ENCODE data around the gene COPE. TPM values are rescaled to one million over a fixed set of nuclear protein-coding genes. Genes with fewer than 3 reads are reported as not detected.

The COPE gene
- total and polyA plus RNA-seq, 2 donors (not counting 1 experiment from before 2014, with no cell fraction given), result 154 to 279 TPM

DNA sequence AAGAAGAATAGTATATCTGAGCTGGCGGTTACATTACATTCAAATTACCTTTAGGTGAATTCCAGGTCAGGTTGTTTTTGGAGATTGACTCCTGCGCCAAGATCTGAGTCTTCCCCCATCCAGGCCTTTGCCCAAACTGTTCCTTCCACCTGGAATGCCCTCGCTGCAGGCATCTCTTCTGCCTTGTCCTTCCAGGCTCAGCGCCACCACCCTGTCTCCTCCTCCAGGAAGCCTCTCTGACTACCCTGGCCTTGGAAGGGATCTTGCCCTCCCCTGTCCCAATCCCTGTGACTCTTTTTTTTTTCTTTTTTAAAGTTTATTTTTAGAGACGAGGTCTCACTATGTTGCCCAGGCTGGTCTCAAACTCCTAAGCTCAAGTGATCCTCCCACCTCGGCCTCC lies 23.5 kb upstream of the COPE start:
- no peak overlapping the region for H3K27ac Mint-ChIP-seq
- Histone ChIP-seq H3K27me3 (replicated peaks in 1 of 4; ENCODE audit: control extremely low read depth in 1 of 4, control insufficient read depth in 3 of 4, insufficient read depth in 4 of 4, low read length in 3 of 4) (peaks cover 0 to 30% (median 6%) of the 10 kb centered on the region in 4 experiments), H3K79me2 (ENCODE audit: control insufficient read depth, insufficient read depth, low read length) (no peaks in the 10 kb centered on the region), H3K27ac (ENCODE audit: low read length in 2 of 2) (no peak overlapping the region), H3K4me1 (ENCODE audit: control insufficient read depth in 2 of 2, insufficient read depth in 2 of 2, low read length in 2 of 2) (peaks cover 22 to 38% of the 10 kb centered on the region in 2 donors), H3K9me3 (ENCODE audit: control extremely low read depth in 1 of 3, control insufficient read depth in 2 of 3, insufficient read depth in 1 of 3, low read length in 2 of 3) (peaks cover 0 to 3% (median 0%) of the 10 kb centered on the region in 3 donors), H3K4me2 (replicated peaks; ENCODE audit: low read depth, low read length, poor library complexity, severe bottlenecking) (no peak overlapping the region), H3K36me3 (replicated peaks in 1 of 2; ENCODE audit: control extremely low read depth in 1 of 2, control insufficient read depth in 1 of 2, extremely low read depth in 1 of 2, insufficient read depth in 2 of 2, low read length in 1 of 2) (no peaks in the 10 kb centered on the region), H3K9ac (ENCODE audit: low read length) (no peak overlapping the region), H3K4me3 (ENCODE audit: control extremely low read depth in 1 of 5, extremely low read depth in 1 of 5, insufficient read depth in 1 of 5, low read depth in 2 of 5, low read length in 4 of 5) (no peak overlapping the region), H4K20me1 (ENCODE audit: control insufficient read depth, insufficient read depth, low read length, poor library complexity, severe bottlenecking) (no peaks in the 10 kb centered on the region), H2AFZ (ENCODE audit: insufficient read depth, low read depth, low read length, poor library complexity, severe bottlenecking) (no peak overlapping the region)
- CTCF ChIA-PET, result interaction anchor here (0.5 kb wide), 1 partner anchor 1740 kb away, joined by 3 read pairs; no protein-coding TSS in a partner anchor
- peaks cover 32% of the 10 kb centered on the region for H3K27me3 Mint-ChIP-seq
- H3K4me1 Mint-ChIP-seq, result peaks cover 33% of the 10 kb centered on the region
- intact Hi-C loops (cut with micrococcal nuclease), result no loop called here
- DNase-seq (no peak), ATAC-seq (ENCODE audit: low read depth) (no peak)
- H3K9me3 Mint-ChIP-seq (ENCODE audit: insufficient read depth), result no peaks in the 10 kb centered on the region
- H3K4me3 Mint-ChIP-seq, result peak overlapping the region; percentile 14
- TF ChIP-seq EZH2 (IDR thresholded peaks at IDR 0.05; ENCODE audit: borderline replicate concordance, insufficient read depth, low read depth, low read length, poor library complexity, severe bottlenecking), result no peak
- TF ChIP-seq, protein P1, sequence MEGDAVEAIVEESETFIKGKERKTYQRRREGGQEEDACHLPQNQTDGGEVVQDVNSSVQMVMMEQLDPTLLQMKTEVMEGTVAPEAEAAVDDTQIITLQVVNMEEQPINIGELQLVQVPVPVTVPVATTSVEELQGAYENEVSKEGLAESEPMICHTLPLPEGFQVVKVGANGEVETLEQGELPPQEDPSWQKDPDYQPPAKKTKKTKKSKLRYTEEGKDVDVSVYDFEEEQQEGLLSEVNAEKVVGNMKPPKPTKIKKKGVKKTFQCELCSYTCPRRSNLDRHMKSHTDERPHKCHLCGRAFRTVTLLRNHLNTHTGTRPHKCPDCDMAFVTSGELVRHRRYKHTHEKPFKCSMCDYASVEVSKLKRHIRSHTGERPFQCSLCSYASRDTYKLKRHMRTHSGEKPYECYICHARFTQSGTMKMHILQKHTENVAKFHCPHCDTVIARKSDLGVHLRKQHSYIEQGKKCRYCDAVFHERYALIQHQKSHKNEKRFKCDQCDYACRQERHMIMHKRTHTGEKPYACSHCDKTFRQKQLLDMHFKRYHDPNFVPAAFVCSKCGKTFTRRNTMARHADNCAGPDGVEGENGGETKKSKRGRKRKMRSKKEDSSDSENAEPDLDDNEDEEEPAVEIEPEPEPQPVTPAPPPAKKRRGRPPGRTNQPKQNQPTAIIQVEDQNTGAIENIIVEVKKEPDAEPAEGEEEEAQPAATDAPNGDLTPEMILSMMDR (IDR thresholded peaks at IDR 0.05), result no peak
- POLR2A ChIA-PET, result no interaction called here
- 84% methylated on average over 5 of the region's 6 CpGs for WGBS (ENCODE audit: insufficient coverage)

DNA sequence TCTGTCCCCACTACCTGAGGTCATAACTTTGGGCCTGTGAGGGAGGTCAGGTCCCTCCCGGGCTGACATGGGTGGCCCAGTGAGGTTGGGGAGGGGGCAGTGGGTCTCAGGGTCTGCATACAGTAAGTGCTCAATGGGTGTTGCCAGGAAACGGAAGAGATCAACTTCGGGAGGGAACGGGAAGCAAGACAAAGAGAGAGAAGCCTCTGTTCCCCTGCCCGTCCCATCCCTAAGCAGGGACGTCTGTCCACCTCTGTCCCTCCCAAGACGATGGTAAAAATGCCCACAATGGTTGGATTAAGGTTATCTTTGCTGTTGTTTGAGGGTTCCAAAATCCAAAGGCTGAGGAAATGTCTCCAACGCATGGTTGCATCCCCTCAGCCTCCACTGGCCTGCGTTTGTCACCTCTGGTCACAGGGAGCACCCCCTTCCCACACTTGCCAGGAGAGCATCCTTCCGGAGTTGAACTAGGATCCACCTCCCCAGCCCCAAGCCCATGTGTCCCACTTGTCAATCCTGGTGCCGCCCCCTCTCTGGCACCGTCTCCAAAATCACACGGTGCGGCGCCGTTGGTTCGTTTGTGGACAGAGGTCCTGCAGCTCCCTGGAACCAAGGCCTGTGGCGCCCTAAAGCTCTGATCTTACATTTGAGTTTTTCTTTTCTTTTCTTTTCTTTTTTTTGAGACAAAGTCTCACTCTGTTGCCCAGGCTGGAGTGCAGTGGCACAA lies 22.6 kb upstream of the COPE start:
- Histone ChIP-seq H3K4me1 (ENCODE audit: control insufficient read depth in 2 of 2, insufficient read depth in 2 of 2, low read length in 2 of 2) (peaks cover 21 to 29% of the 10 kb centered on the region in 2 donors), H3K4me3 (ENCODE audit: control extremely low read depth in 1 of 5, extremely low read depth in 1 of 5, insufficient read depth in 1 of 5, low read depth in 2 of 5, low read length in 4 of 5) (peak overlapping the region in 2 of 5 experiments; percentile 15 to 19), H2AFZ (ENCODE audit: insufficient read depth, low read depth, low read length, poor library complexity, severe bottlenecking) (no peak overlapping the region), H3K4me2 (replicated peaks; ENCODE audit: low read depth, low read length, poor library complexity, severe bottlenecking) (peak overlapping the region; percentile 58), H3K79me2 (ENCODE audit: control insufficient read depth, insufficient read depth, low read length) (no peaks in the 10 kb centered on the region), H3K27ac (ENCODE audit: low read length in 2 of 2) (no peak overlapping the region), H3K36me3 (replicated peaks in 1 of 2; ENCODE audit: control extremely low read depth in 1 of 2, control insufficient read depth in 1 of 2, extremely low read depth in 1 of 2, insufficient read depth in 2 of 2, low read length in 1 of 2) (no peaks in the 10 kb centered on the region), H3K9me3 (ENCODE audit: control extremely low read depth in 1 of 3, control insufficient read depth in 2 of 3, insufficient read depth in 1 of 3, low read length in 2 of 3) (peaks cover 0 to 3% (median 0%) of the 10 kb centered on the region in 3 donors), H4K20me1 (ENCODE audit: control insufficient read depth, insufficient read depth, low read length, poor library complexity, severe bottlenecking) (no peaks in the 10 kb centered on the region), H3K9ac (ENCODE audit: low read length) (no peak overlapping the region), H3K27me3 (replicated peaks in 1 of 4; ENCODE audit: control extremely low read depth in 1 of 4, control insufficient read depth in 3 of 4, insufficient read depth in 4 of 4, low read length in 3 of 4) (peaks cover 0 to 30% (median 6%) of the 10 kb centered on the region in 4 experiments)
- Mint-ChIP-seq H3K9me3 (ENCODE audit: insufficient read depth) (no peaks in the 10 kb centered on the region), H3K4me1 (peaks cover 29% of the 10 kb centered on the region), H3K27ac (no peak overlapping the region), H3K27me3 (peaks cover 32% of the 10 kb centered on the region), H3K4me3 (peak overlapping the region; percentile 56)
- ChIA-PET CTCF (interaction anchor here (0.5 kb wide), 1 partner anchor 1739 kb away, joined by 3 read pairs; no protein-coding TSS in a partner anchor), POLR2A (no interaction called here)
- intact Hi-C loops (cut with micrococcal nuclease), result loop anchor here (2.0 kb wide), 2 partner anchors 23 to 347 kb away; partner anchors contain the start of genes COPE and DDX49
- 69% methylated on average over 17 of the region's 18 CpGs for whole genome bisulfite sequencing (ENCODE audit: insufficient coverage)
- TF ChIP-seq EZH2 (IDR thresholded peaks at IDR 0.05; ENCODE audit: borderline replicate concordance, insufficient read depth, low read depth, low read length, poor library complexity, severe bottlenecking), result no peak
- TF ChIP-seq, protein P1 (IDR thresholded peaks at IDR 0.05), result no peak
- no peak for DNase-seq
- ATAC-seq (ENCODE audit: low read depth), result no peak

Data from B cell (primary cell).